NCI-H2227 (cell line): ENCODE measurements around the gene KLLN.
"Not testable (repeated sequence)": the region's sequence is repeated elsewhere in the genome, so short reads cannot be mapped to it uniquely, and the experiment has no call there.

Experiments used
- DNase-seq: peaks from one replicate; lab custom pipeline; 2025; ENCODE audit not compliant: unreplicated experiment; lab: John Stamatoyannopoulos, UW

Gene KLLN

GRCh38 chr10:87866412-87866974, 3.2 kb upstream of the KLLN start:
- DNase-seq: no peak

GRCh38 chr10:87865241-87865881, 2.0 kb upstream of the KLLN start:
- DNase-seq: no peak

GRCh38 chr10:87864496-87865059, 1.2 kb upstream of the KLLN start:
- DNase-seq: peak; percentile 1

GRCh38 chr10:87863951-87864495, 690 bp upstream of the KLLN start:
- peak; percentile 20 for DNase-seq

GRCh38 chr10:87862679-87863052, 667 bp downstream of the KLLN start:
- peak; percentile 58 for DNase-seq

- DNase-seq: peak; percentile 90
These were observed 1.2 kb downstream of the KLLN start for GRCh38 chr10:87861953-87862678.

- DNase-seq: no peak
These were observed 1.8 kb downstream of the KLLN start for GRCh38 chr10:87861566-87861952.

- no peak for DNase-seq
These were observed 2.4 kb downstream of the KLLN start for GRCh38 chr10:87860816-87861403.

GRCh38 chr10:87860156-87860795, 3.1 kb downstream of the KLLN start:
- DNase-seq: peak; percentile 42

- not testable (repeated sequence) for DNase-seq
These were observed 7.7 kb downstream of the KLLN start for GRCh38 chr10:87855665-87856064.

- not testable (repeated sequence) for DNase-seq
These were observed 8.1 kb downstream of the KLLN start for GRCh38 chr10:87855247-87855646.

GRCh38 chr10:87852089-87852488, 11.2 kb downstream of the KLLN start:
- DNase-seq: no peak

GRCh38 chr10:87850742-87851205, 12.6 kb downstream of the KLLN start:
- peak; percentile 61 for DNase-seq

- DNase-seq: no peak
These were observed 14.3 kb downstream of the KLLN start for GRCh38 chr10:87849001-87849400.

GRCh38 chr10:87847550-87847949, 15.8 kb downstream of the KLLN start:
- no peak for DNase-seq

- not testable (repeated sequence) for DNase-seq
These were observed 16.6 kb downstream of the KLLN start for GRCh38 chr10:87846711-87847110.

GRCh38 chr10:87846023-87846422, 17.3 kb downstream of the KLLN start:
- no peak for DNase-seq

GRCh38 chr10:87845624-87845998, 17.7 kb downstream of the KLLN start:
- no peak for DNase-seq

GRCh38 chr10:87844837-87845623, 18.3 kb downstream of the KLLN start:
- no peak for DNase-seq

GRCh38 chr10:87843714-87844113, 19.6 kb downstream of the KLLN start:
- DNase-seq: no peak
